ENCODE data around the gene TECR.

GRCh38 chr19:14580623-14581237 lies 51.3 kb downstream of the TECR start:
- TF ChIP-seq CTCF (IDR thresholded peaks at IDR 0.05) = no peak
- no peak for TF ChIP-seq POLR2A (IDR thresholded peaks at IDR 0.05)

Data from thyroid gland (tissue), 4 donors.